Bronchial epithelial cell (primary cell): ENCODE data around the gene CAMKK2. TPM values are rescaled to one million over a fixed set of nuclear protein-coding genes. Genes with fewer than 3 reads are reported as not detected.
"Not testable (repeated sequence)": the region's sequence is repeated elsewhere in the genome, so short reads cannot be mapped to it uniquely, and the experiment has no call there.

ENCODE experiments used
- DNase-seq: peaks from one replicate; pipeline ENCODE4 v3.0.0-alpha.2; 2010; ENCODE audit warnings: low read depth
- FAIRE-seq: peaks from 2 replicates; lab custom pipeline; 2011; peaks lifted over from hg19 to GRCh38; lab: Jason Lieb, UNC
- H3K27me3 ChIP-seq: 2 replicates; pipeline ENCODE4 v1.5.1; 2011; ENCODE audit warnings: low read length; ENCODE audit not compliant: control insufficient read depth, insufficient read depth
- H3K36me3 ChIP-seq: 2 replicates; pipeline ENCODE4 v1.5.1; 2011; ENCODE audit warnings: low read length; ENCODE audit not compliant: control insufficient read depth, insufficient read depth
- H3K4me3 ChIP-seq: 2 replicates; pipeline ENCODE4 v1.5.1; 2011; ENCODE audit warnings: mild to moderate bottlenecking, low read depth, low read length, control low read depth
- CTCF ChIP-seq: IDR thresholded peaks from 2 replicates; pipeline ENCODE4 v1.5.1; 2011; ENCODE audit warnings: mild to moderate bottlenecking, moderate library complexity, low read length, control low read depth, inconsistent platforms; ENCODE audit not compliant: insufficient read depth, severe bottlenecking
- total RNA-seq: library from RNA; depleted of rRNA; stranded (reverse); fragments of >200 nt; gene quantifications from 2 replicates; pipeline ENCODE4 v1.2.1, GENCODE V29; 2014

Gene CAMKK2
- total RNA-seq, 1 donor from 2014 or later, result 11.1 TPM

- no peak for TF ChIP-seq CTCF
- FAIRE-seq (no peak), DNase-seq (no peak)
- H3K36me3 ChIP-seq, result no peaks in the 10 kb centered on the region
- no peak overlapping the region for H3K4me3 ChIP-seq
- no peaks in the 10 kb centered on the region for H3K27me3 ChIP-seq
Observed at GRCh38 chr12:121230538-121230907, 66.0 kb downstream of the CAMKK2 start.

GRCh38 chr12:121229826-121230537 is 66.5 kb downstream of the CAMKK2 start:
- not testable (repeated sequence) for H3K27me3 ChIP-seq, H3K36me3 ChIP-seq, FAIRE-seq, H3K4me3 ChIP-seq
- TF ChIP-seq CTCF, result peak; percentile 80
- DNase-seq, result peak; percentile 73

- DNase-seq, result no peak
- TF ChIP-seq CTCF, result no peak
- Histone ChIP-seq H3K36me3 (no peaks in the 10 kb centered on the region), H3K4me3 (no peak overlapping the region), H3K27me3 (no peaks in the 10 kb centered on the region)
- FAIRE-seq, result no peak
Observed at GRCh38 chr12:121228919-121229665, 67.4 kb downstream of the CAMKK2 start.

GRCh38 chr12:121227294-121227693 is 69.2 kb downstream of the CAMKK2 start:
- DNase-seq, result peak; percentile 67
- FAIRE-seq, result no peak

GRCh38 chr12:121226871-121227270 is 69.6 kb downstream of the CAMKK2 start:
- H3K36me3 ChIP-seq, FAIRE-seq, DNase-seq, H3K4me3 ChIP-seq, H3K27me3 ChIP-seq: not testable (repeated sequence)

More at GRCh38 chr12:121227294-121227693, 69.2 kb downstream of the CAMKK2 start:
- H3K36me3 ChIP-seq, result no peaks in the 10 kb centered on the region
- H3K4me3 ChIP-seq, result no peak overlapping the region
- peak; percentile 5 for TF ChIP-seq CTCF
- H3K27me3 ChIP-seq, result no peaks in the 10 kb centered on the region

- H3K4me3 ChIP-seq, result no peak overlapping the region
- DNase-seq (no peak), FAIRE-seq (no peak)
- no peaks in the 10 kb centered on the region for H3K36me3 ChIP-seq
- H3K27me3 ChIP-seq, result no peaks in the 10 kb centered on the region
- TF ChIP-seq CTCF, result no peak
Observed at GRCh38 chr12:121226399-121226798, 70.1 kb downstream of the CAMKK2 start.
